IPS-20b (cell line): ENCODE data around the gene TREML2.
"Not testable (repeated sequence)": the region's sequence is repeated elsewhere in the genome, so short reads cannot be mapped to it uniquely, and the experiment has no call there.

Source experiments
- H3K27ac ChIP-seq: one replicate; pipeline ENCODE4 v1.5.1; 2013; ENCODE audit warnings: low read length
- H3K27me3 ChIP-seq: 2 replicates; pipeline ENCODE4 v1.6.1; 2013; ENCODE audit warnings: mild to moderate bottlenecking, low read length, inconsistent platforms; ENCODE audit not compliant: insufficient read depth
- H3K36me3 ChIP-seq: 2 replicates; pipeline ENCODE4 v1.6.1; 2013; ENCODE audit warnings: low read depth, mild to moderate bottlenecking, inconsistent platforms, low read length, moderate library complexity; ENCODE audit not compliant: insufficient read depth
- H3K4me1 ChIP-seq: 2 replicates; pipeline ENCODE4 v1.6.1; 2013; ENCODE audit warnings: mild to moderate bottlenecking, control low read depth, inconsistent platforms, low read length, moderate library complexity; ENCODE audit not compliant: insufficient read depth
- H3K4me3 ChIP-seq: 2 replicates; pipeline ENCODE4 v1.5.1; 2013; ENCODE audit warnings: mild to moderate bottlenecking, low read length, inconsistent platforms
- H3K9ac ChIP-seq: 2 replicates; pipeline ENCODE4 v1.6.1; 2013; ENCODE audit warnings: low read depth, mild to moderate bottlenecking, inconsistent platforms, low read length, moderate library complexity
- H3K9me3 ChIP-seq: 2 replicates; pipeline ENCODE4 v1.6.1; 2013; ENCODE audit warnings: mild to moderate bottlenecking, low read depth, low read length, inconsistent platforms; ENCODE audit not compliant: insufficient read depth

TREML2 gene

DNA sequence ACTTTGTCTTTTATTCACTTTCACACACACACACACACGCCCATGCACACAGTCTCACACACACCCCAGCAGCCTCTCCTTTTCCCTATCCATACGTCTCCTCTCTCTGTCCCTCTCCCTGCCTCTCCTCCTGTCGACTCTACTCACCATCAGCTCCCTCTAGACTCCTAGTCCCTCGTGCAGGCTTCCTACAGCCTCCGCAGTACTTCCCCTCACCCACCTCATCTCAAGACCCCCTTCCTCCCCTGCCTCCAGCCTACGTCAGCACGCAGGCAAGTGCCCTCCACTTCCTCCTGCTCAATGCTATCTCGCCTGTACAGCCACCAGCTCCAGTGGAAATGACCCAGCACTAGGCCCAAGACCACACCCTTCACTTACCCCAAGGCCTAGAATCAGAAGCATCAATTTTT is 820 bp upstream of the TREML2 start:
- no peak overlapping the region for H3K27ac ChIP-seq
- H3K4me1 ChIP-seq: no peaks in the 10 kb centered on the region
- H3K27me3 ChIP-seq: no peaks in the 10 kb centered on the region
- H3K9ac ChIP-seq: no peak overlapping the region
- H3K36me3 ChIP-seq: no peaks in the 10 kb centered on the region
- no peak overlapping the region for H3K4me3 ChIP-seq
- no peaks in the 10 kb centered on the region for H3K9me3 ChIP-seq

DNA sequence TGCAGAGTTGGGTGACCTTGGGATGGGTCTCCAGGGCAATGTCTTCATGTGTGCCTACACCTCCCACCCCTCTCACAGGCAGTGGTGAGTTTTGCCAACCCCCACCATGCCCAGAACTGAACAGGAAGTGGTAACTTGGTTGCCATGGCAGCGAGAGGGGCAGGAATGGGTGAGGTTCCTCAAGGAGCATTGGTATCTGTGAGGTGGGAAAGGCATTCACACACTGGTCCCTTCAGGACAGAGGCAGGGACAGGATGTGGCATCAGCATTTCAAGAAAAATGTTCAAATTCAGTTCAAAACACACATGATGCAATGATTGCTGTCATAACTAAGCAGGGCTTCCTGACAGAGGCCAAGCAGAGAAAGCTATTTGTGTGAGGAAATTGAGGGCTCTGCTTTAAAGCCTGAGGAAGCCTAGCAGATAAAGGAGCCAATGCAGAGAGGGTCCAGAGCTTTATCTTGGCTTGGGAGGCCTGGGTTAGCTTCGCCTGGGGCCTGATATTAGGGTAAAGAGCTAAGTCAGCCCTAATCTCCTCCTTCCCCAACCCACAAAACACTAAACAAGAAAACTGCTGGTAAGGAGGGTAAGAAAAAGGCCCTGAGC is 551 bp downstream of the TREML2 start:
- no peaks in the 10 kb centered on the region for H3K9me3 ChIP-seq
- H3K9ac ChIP-seq: no peak overlapping the region
- no peaks in the 10 kb centered on the region for H3K36me3 ChIP-seq
- H3K27me3 ChIP-seq: no peaks in the 10 kb centered on the region
- no peak overlapping the region for H3K4me3 ChIP-seq
- H3K4me1 ChIP-seq: no peaks in the 10 kb centered on the region
- no peak overlapping the region for H3K27ac ChIP-seq

DNA sequence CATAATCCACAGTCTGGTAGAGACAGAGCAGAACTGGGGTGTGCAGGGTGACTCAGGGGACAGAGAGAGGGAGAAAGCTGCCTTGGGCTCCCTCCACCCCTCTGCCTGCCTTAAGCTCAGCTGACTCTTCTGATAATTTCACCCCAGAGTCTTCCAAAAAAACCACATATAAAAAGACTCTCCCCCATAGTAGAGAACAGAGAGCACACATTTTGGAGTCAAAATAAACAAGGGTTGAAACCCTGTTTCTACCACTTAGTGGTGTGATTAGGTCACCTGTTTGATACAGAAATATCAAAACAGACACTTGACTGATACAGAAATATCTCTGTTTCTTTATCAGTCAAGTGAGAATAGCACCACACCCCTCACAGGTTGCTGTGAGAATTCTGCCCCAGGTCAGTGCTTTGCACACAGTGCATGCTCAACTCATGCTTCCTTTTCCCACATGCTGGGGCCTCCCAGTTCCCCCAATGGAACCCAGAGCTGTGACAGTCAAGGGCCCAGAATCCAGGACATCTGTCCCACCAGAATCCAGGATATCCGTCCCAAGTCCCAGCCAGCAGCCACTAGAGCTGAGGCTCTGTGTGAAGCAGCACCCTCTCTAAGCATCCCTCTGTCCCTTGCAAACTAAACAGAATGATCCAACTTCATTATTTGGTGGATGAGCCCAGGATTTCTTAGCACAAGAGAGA is 1.2 kb downstream of the TREML2 start:
- Histone ChIP-seq H3K4me1 (no peaks in the 10 kb centered on the region), H3K9ac (no peak overlapping the region), H3K27ac (no peak overlapping the region), H3K4me3 (no peak overlapping the region), H3K36me3 (no peaks in the 10 kb centered on the region), H3K27me3 (no peaks in the 10 kb centered on the region), H3K9me3 (no peaks in the 10 kb centered on the region)

DNA sequence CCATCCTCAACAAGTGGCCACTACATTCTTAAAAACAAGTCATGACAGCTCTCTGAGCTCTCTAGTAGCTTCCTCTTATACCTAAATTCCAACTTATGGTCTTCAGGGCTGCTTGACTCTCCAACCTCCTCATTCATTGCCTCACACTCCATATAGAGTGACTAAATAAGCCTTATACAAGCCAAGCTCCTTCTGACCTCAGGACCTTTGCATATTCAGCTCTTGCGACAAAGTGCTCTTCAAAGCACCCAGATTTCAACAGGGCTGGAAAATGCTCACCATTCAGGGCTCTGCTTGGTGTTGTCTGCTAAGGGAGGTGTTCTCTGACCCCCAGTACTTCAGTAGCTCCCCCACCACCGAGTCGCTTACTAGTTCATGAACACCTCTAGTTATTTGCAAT is 3.7 kb downstream of the TREML2 start:
- Histone ChIP-seq H3K4me1 (no peaks in the 10 kb centered on the region), H3K36me3 (no peaks in the 10 kb centered on the region), H3K27me3 (no peaks in the 10 kb centered on the region), H3K27ac (no peak overlapping the region), H3K9me3 (no peaks in the 10 kb centered on the region), H3K4me3 (no peak overlapping the region), H3K9ac (no peak overlapping the region)

DNA sequence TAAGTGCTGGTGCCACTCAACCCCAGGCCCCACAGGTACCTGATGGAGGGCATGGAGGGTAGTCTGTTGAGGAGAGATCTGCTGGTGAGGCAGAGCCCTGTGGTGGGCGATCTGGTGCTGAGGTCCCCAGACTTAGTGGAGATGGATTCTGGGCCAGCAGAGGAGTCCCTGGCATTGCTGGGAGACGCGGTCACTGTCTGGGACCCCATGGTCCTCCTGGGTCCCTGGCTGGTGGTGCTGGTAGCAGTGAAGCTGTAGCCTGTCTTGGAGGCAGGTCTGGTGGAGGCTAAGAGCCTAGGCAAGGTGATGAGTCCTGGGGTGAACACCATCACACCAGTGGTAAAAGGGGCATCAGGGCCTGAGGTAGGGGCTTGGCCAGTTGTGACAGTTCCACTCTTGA is 6.6 kb downstream of the TREML2 start:
- H3K4me3 ChIP-seq: no peak overlapping the region
- no peak overlapping the region for H3K27ac ChIP-seq
- no peaks in the 10 kb centered on the region for H3K4me1 ChIP-seq
- no peaks in the 10 kb centered on the region for H3K36me3 ChIP-seq
- H3K27me3 ChIP-seq: no peaks in the 10 kb centered on the region
- H3K9ac ChIP-seq: no peak overlapping the region
- H3K9me3 ChIP-seq: peaks cover 9% of the 10 kb centered on the region; the same call in 1 of the 2 replicates

DNA sequence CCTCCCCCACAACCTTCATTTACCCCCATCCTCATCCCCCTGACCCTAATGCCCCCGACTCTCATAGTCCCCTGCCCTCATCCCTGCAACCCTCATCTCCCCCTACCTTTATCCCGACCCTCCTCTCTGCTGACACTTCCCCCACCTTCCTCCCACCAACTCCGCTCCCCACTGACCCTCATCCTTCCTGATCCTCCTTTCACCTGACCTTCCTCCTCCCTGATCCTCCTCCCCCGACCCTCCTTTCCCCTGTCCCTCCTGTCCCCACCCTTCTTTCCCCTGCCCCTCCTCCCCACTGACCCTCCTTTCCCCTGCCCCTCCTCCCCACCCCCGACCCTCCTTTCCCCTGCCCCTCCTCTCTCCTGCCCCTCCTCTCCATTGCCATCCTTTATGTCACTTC is 7.1 kb downstream of the TREML2 start:
- H3K4me1 ChIP-seq: no peaks in the 10 kb centered on the region
- no peaks in the 10 kb centered on the region for H3K27me3 ChIP-seq
- H3K36me3 ChIP-seq: no peaks in the 10 kb centered on the region
- H3K4me3 ChIP-seq: no peak overlapping the region
- H3K9ac ChIP-seq: no peak overlapping the region
- no peak overlapping the region for H3K27ac ChIP-seq
- H3K9me3 ChIP-seq: peaks cover 12% of the 10 kb centered on the region; the same call in 1 of the 2 replicates

DNA sequence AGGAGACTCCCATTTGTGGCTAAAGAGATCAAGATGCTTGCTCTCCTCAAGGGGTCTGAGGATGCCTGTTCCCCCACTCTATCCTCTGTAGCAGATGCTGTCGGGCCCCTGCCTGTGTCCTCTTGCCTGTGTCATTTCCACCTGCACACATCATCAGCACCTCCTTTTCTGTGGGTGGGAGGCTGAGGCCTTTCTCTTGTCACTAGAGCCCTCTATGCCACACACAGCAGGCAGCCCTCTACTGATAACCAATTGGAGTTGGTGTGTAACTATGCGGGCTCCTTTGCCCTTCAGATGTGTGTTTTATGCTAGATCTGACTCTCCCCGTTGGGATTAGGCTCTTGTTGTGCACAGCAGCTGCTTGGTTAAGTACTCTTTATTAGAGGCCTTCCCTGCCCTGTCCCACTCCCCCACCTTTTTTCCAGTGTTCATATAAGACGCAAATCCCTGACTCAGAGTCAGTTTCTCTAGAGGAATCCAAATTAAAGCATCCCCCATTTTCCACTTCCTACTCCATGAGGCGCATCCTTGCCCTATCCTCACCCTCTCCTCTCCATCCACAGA is 7.7 kb downstream of the TREML2 start:
- Histone ChIP-seq H3K27me3 (no peaks in the 10 kb centered on the region), H3K9me3 (peaks cover 12% of the 10 kb centered on the region; the same call in 1 of the 2 replicates), H3K4me1 (no peaks in the 10 kb centered on the region), H3K4me3 (no peak overlapping the region), H3K27ac (no peak overlapping the region), H3K36me3 (no peaks in the 10 kb centered on the region), H3K9ac (no peak overlapping the region)

DNA sequence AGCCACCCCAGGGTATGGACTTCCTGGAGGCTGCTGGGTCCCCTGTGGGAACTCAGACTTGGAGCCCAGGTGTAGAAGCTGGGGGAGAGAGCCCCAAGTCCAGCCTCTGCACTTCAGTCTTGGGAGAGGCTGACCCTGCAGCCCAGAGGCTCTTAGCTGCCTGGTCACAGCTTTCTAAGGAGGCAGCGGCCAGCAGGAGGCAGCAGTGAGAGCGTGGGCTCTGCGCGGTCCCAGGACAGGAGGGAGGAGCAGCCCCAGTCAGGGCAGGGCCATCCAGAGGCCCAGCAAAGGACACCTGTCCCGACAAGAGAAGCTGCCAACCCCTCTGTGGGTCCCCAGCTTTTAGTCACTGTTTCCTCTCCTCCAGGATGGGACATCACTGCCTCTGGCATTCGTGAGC is 9.4 kb downstream of the TREML2 start:
- no peak overlapping the region for H3K9ac ChIP-seq
- no peak overlapping the region for H3K27ac ChIP-seq
- H3K36me3 ChIP-seq: no peaks in the 10 kb centered on the region
- H3K9me3 ChIP-seq: peaks cover 12% of the 10 kb centered on the region; the same call in 1 of the 2 replicates
- no peaks in the 10 kb centered on the region for H3K4me1 ChIP-seq
- H3K4me3 ChIP-seq: no peak overlapping the region
- no peaks in the 10 kb centered on the region for H3K27me3 ChIP-seq

DNA sequence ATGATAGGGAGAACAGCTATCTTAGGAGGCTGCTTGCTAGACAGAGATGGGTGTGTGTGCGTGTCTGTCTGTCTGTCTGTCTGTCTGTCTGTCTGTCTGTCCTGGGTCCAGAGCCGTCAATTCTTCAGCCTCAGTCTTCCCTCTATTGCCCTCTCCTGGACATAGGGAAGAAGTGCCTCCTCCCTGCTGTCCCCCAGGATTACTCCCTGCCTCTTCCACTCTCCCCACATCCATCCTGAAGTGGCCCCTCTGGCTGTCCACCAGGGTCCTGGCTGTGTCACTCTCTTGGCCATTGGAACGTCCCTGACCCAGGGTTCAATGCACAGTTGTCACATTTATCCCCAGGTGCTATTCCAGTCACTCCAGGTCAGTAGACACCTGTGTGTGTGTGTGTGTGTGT is 10.2 kb downstream of the TREML2 start:
- Histone ChIP-seq H3K27me3 (no peaks in the 10 kb centered on the region), H3K27ac (no peak overlapping the region), H3K4me1 (no peaks in the 10 kb centered on the region), H3K9ac (no peak overlapping the region), H3K9me3 (peaks cover 12% of the 10 kb centered on the region; the same call in 1 of the 2 replicates), H3K4me3 (no peak overlapping the region), H3K36me3 (no peaks in the 10 kb centered on the region)

DNA sequence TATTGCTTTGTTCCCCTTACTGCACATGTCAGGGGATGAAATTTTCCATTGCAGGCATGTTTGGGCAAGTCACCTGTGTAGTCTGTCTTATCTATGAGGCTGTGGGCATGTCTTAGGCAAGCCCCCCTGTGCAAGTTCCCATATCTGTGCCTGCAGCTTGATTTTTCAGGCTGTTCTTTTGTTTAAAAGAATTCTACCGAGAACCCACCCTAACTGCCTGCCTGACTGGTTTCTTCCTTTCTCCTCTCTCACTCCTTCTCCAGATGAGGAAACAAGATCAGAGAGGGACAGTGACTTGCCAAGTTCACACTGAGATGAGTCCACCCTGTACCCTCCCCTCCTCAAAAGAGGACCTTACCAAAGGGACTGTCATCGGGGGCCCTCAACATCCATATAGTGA is 11.0 kb downstream of the TREML2 start:
- no peak overlapping the region for H3K9ac ChIP-seq
- H3K9me3 ChIP-seq: peaks cover 12% of the 10 kb centered on the region; the same call in 1 of the 2 replicates
- no peaks in the 10 kb centered on the region for H3K27me3 ChIP-seq
- no peaks in the 10 kb centered on the region for H3K4me1 ChIP-seq
- H3K4me3 ChIP-seq: no peak overlapping the region
- H3K27ac ChIP-seq: no peak overlapping the region
- H3K36me3 ChIP-seq: no peaks in the 10 kb centered on the region

DNA sequence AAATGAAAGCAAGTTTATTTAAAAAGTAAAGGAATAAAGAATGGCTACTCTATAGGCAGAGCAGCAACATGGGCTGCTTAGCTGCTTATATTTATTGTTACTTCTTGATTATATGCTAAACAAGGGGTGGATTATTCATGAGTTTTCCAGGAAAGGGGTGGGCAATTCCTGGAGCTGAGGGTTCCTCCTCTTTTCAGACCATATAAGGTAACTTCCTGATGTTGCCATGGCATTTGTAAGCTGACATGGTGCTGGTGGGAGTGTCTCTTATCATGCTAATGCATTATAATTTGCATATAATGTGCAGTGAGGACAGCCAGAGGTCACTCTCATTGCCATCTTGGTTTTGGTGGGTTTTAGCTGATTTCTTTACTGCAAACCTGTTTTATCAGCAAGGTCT is 11.9 kb downstream of the TREML2 start:
- H3K36me3 ChIP-seq, H3K4me3 ChIP-seq, H3K9ac ChIP-seq, H3K27ac ChIP-seq, H3K4me1 ChIP-seq, H3K27me3 ChIP-seq: not testable (repeated sequence)
- H3K9me3 ChIP-seq: peaks cover 12% of the 10 kb centered on the region; the same call in 1 of the 2 replicates
